ENCODE measurements around the gene E2F6. TPM values are rescaled to one million over a fixed set of nuclear protein-coding genes. Genes with fewer than 3 reads are reported as not detected.

Gene E2F6
- 29.1 and 34.5 TPM in 2 replicates for total RNA-seq
- 14.7 TPM for polyA plus RNA-seq (2012)

DNA sequence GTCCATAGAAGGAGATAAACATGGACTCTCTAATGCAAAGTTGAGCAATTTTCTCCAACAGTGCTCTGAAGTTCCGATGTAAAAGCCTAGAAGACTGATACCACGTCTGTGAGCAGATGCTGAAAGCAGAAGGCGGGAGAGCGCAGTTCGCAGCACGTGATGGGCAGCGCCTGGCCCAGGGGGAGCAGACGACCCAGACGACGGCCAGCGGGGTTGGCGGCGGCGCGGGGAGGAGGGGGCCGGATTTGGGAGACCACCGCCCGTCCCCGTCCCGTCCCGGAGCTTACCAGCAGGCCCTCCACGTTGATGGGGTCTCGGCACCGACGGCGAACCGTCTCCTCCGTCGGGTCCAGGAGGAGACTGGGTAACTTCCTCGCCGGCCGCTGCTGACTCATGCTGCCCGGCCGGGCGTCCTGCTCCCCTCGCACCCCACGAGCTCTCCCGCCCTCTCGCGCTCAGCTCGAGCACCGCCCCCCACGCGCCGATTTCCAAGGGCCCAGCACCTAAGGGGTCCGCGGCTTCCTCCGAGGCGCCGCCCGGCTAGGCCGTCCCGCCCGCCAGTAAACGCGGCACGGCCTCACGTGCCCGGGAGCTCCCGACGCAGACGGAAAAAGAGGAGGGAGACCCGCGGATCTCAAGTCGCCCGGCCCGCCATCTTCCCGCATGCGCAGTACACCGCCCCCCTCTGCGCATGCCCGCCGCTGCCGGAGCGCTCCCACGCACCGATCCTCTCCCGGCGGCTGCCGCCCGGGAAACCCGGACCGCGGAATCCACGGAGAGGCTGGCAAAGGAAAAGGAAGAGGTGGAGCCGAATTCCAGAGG is at the start of gene E2F6:
Gene E2F6 (minus strand): TSS at position 677 of the 822 bp plus-strand sequence. CDS start 282 bp downstream, at position 395.
- DNase-seq (ENCODE audit: low read depth) = peak; percentile 96

GRCh38 chr2:11515490-11515981 is 49.6 kb upstream of the E2F6 start:
- no peak for DNase-seq (ENCODE audit: low read depth)

GRCh38 chr2:11514904-11515303 is 48.9 kb upstream of the E2F6 start:
- DNase-seq (ENCODE audit: low read depth) = no peak

DNA sequence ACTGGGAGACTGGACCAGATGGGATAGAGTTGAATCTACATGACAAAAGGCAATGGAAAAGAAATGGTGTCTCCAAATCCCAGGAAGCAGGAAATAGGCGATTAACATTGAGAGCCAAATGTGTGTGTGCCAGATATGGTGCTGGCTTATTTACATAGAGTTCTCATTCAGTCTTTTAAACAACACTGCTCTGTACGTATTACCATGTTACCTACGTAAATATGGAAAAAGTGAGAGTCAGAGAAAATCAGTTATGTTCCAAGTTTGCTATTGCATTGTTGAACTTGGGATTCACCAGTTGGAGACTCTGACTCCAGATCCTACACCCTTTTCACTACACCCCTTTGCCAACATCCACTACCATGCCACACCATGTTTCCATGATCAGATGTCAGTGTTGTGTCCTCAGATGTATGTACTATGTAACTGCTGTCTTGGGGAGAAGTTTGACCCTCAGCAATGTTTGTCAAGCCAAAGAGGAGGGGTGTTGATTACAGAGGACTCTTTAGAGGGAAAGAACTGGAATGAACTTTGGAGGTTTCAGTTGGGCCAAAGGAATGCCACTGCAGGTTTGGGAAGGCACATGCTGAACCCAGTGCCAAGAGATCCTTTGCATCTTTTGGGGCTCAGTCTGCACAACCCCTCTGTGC is 48.2 kb upstream of the E2F6 start:
- no peak for DNase-seq (ENCODE audit: low read depth)

- DNase-seq (ENCODE audit: low read depth) = no peak
Observed at GRCh38 chr2:11513319-11513718, 47.4 kb upstream of the E2F6 start.

DNA sequence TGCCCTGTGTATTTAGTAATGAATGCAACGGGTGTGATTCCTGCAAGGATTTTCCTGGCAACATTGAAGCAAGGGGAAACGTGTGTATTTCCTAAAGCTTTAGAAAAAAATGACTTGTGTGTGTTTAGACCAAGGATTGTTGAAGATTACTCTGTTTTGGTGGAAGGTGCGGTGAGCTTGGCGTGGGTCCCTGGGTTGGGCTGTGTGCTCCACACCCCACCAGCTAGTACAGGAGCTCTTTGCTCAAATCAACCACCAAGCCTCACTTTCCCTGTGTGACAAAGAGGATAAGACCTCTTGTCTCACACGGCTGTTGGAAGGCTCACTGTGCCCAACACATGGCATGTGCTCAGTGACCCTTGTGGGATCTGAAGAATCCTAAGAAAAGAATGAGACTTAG is 46.5 kb upstream of the E2F6 start:
- no peak for DNase-seq (ENCODE audit: low read depth)

- no peak for DNase-seq (ENCODE audit: low read depth)
Observed at GRCh38 chr2:11509657-11510360, 43.8 kb upstream of the E2F6 start.

- no peak for DNase-seq (ENCODE audit: low read depth)
Observed at GRCh38 chr2:11508279-11508678, 42.3 kb upstream of the E2F6 start.

DNA sequence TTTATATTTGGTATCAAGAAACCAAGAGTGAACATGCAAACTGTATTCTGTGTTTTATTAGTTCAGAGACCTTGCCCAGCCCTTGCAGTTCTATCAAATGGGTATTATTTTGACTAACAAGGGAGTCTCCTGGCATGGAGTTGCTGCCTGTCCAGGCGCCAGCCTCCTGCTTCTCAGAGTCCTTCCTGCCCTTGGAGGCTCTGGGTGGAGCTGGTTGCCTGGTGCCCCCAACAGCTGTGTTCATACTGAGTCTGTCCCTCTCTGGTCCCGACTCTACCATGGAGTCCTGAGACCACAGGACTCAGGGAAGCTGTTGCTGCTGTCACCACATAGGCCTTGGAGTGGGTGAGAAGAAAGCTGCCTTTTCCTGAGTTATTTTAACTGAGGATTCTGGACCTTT is 41.6 kb upstream of the E2F6 start:
- peak; percentile 44 for DNase-seq (ENCODE audit: low read depth)

- peak; percentile 38 for DNase-seq (ENCODE audit: low read depth)
Observed at GRCh38 chr2:11506611-11506969, 40.6 kb upstream of the E2F6 start.

GRCh38 chr2:11505652-11506610 is 40.0 kb upstream of the E2F6 start:
- DNase-seq (ENCODE audit: low read depth) = peak; percentile 49

DNA sequence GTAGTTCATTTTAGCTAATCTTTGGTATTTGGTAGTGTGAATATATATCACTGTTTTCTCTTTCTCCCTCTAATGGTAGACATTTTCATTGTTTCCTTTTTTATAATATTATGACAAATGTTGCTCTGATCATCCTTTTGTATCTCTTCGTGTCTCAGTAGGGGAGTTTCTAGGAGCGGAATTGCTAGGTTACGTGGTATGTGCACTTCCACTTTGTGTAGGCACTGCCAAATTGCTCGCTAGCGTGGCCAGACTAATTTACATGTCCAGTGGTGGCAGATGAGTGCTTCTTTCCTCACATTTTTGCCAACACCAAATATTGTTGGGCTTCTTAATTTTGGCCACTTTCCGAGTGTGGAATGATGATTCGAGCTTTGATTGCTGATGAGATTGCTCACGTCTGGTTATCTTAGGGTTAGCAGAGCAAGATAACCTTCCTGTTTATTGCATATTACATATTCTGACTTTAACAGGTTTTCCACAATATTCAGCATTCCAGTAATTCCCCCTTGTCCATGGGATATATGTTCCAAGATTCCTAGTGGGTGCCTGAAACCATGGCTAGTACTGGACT is 37.5 kb upstream of the E2F6 start:
- DNase-seq (ENCODE audit: low read depth) = no peak

DNA sequence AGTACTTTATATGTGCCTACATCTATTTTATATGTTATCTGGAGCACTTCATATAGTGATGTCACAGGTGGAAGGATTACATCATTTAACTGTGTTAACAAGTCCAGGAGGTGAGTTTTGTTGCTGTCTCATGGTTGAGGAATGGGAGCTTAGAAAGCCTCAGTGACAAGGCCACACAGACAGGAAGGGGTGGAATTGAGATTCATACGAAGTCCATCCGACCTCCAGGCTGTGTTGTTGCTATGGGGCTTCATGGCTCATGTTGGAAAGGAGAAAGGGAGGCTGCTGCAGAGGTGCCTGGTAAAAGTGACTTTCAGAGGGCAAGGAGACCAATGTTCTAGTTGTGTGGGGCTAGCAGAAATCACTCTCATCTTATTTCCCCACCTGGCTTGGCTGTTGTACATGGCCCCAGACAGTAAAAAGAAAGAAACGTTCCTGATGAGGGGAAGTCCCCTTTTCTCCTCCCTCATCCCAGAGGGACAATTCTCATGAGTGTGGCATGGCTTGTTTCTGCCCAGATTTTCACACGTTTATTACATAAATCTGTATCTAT is 36.9 kb upstream of the E2F6 start:
- DNase-seq (ENCODE audit: low read depth) = no peak

- peak; percentile 24 for DNase-seq (ENCODE audit: low read depth)
Observed at GRCh38 chr2:11500702-11501303, 34.8 kb upstream of the E2F6 start.

DNA sequence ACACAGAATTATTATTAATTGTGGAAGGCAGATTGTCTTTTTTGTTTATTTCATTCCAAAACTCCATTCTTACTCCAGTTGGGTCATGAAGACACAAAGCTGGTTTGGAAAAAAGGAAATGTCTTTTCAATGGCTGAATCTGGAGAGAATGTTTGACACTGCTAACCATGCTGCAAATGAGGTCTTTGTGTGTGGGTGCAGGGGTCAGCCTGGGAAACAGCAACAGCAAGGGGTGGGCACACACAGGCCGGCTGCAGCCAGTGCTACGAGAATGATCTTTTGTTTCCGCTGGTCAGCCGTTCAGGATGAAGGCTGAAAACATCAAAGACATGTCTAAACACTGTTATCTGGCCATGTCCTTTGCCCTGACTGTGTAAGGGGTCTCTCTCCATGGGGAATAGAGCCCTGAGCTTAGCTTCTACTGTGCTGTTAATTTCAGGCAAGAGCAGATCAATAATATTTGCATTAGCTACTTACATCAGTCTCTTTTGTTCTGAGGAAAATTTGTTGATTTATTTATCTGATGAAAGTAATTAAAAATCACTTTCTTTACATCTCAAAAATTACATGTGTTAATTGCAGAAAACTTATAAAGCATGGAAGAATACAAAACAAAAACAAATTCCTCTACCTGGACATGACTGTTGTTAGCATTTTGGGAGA is 33.3 kb upstream of the E2F6 start:
- peak; percentile 26 for DNase-seq (ENCODE audit: low read depth)

- peak; percentile 97 for DNase-seq (ENCODE audit: low read depth)
Observed at GRCh38 chr2:11498543-11499034, 32.6 kb upstream of the E2F6 start.

DNA sequence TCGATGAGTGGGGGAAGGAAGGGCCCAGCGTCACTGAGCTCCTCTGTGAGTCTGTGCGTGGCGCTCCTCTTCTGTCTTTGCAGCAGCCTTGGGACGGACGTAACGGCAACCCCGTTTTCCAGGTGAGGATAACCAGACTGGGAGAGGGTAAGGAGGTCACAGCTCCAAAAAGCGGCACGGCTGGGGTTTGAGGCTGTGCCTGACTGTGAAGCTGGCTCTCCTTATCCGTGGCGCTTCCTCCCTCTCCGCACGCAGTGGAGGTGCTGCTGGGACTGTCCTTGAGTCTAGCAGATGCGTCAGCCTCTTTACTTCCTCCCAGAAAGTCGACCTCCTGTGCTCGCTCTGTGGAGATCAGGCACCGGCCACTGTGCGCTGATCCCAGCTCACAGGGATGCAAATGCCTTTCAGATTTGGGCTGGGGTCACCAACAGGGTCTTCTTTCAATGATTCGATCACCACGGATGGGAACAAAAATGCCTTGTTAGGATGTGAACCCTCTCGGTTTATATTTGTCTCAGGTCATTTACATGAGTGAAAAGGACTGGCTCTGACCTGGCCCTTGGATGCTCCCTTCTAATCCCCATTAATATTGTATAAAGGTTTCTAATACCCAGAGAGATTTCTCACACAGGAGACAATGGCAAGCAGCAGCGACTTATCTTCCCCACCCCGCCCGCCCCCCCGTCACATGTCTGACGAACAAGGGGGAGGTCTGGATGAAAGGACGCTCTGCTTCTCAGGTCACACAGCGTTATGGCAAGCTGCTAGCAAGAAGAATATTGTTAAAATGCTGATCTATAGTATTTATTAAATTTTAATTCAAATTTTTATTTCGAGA is 30.1 kb upstream of the E2F6 start:
- DNase-seq (ENCODE audit: low read depth) = no peak

DNA sequence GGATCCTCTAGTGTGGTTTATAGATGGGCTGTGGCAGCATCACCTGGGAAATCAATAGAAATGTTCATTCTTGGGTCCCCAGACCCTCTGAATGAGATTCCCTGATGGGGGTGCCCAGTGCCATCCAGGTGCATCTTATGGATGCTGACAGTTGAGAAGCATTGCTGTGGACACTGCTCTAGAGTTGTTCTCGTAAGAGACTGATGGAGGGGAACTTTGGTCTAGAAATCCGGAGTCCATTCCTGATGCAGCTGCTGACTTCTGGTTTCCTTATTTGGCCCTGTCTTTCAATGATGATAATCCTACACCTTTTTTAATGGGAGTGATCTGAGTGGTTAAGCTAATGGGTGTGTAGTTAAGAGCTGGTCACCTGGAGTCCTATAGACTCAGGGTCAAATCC is 28.3 kb upstream of the E2F6 start:
- DNase-seq (ENCODE audit: low read depth) = no peak

Data from myocyte (in vitro differentiated cells).